ENCODE results near the gene MC1R.
"Not testable (repeated sequence)": the region's sequence is repeated elsewhere in the genome, so short reads cannot be mapped to it uniquely, and the experiment has no call there.

MC1R gene

DNA sequence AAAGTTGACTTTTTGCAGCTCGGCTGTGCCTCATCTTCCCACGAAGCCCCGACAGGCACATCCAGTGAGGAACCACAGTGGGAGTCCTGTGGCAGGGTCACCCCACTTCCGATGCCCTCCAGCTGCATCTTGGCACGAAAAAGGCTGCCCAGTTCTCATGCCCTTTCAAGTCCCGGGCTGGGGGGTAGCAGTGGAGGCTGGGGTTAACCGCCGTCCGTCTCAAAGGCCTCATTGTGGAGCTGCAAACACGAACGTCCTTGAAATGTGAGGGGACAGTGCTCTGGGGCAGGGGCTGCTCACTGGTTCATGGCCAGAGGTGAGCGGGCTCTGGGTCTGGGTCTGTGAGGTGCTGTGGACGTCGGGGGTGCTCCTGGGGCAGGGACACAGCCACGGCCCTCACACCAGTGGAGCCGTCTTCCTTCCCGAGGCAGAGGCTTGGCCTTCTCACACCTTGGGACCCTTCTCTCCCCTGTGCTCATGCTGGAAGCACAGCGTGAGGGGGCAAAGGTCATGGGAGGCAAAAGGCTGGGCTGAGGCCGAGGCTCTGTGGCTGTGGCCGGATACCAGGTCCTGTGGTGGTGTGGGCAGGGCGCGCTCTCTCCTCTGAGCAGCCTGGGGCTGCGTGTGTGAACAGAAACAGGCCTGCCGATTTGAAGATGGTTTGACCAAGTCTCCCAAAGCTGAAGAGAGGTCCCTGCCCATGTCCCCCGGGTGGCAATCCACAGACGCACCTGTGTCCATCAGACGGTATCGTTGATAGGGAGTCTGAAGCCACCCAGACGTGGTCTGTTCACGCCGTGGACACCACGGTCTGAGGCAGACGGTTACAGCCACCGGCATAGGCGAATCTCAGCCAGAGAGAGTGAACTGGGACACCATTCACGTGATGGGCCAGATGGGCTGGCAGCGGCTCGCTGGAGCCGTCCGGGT is 3.1 kb upstream of the MC1R start:
- DNase-seq, result no peak

GRCh38 chr16:89917773-89918452 is 749 bp upstream of the MC1R start:
- DNase-seq, result peak; percentile 44

DNA sequence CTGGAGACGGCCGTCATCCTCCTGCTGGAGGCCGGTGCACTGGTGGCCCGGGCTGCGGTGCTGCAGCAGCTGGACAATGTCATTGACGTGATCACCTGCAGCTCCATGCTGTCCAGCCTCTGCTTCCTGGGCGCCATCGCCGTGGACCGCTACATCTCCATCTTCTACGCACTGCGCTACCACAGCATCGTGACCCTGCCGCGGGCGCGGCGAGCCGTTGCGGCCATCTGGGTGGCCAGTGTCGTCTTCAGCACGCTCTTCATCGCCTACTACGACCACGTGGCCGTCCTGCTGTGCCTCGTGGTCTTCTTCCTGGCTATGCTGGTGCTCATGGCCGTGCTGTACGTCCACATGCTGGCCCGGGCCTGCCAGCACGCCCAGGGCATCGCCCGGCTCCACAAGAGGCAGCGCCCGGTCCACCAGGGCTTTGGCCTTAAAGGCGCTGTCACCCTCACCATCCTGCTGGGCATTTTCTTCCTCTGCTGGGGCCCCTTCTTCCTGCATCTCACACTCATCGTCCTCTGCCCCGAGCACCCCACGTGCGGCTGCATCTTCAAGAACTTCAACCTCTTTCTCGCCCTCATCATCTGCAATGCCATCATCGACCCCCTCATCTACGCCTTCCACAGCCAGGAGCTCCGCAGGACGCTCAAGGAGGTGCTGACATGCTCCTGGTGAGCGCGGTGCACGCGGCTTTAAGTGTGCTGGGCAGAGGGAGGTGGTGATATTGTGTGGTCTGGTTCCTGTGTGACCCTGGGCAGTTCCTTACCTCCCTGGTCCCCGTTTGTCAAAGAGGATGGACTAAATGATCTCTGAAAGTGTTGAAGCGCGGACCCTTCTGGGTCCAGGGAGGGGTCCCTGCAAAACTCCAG is 1.1 kb downstream of the MC1R start:
- DNase-seq, result no peak

DNA sequence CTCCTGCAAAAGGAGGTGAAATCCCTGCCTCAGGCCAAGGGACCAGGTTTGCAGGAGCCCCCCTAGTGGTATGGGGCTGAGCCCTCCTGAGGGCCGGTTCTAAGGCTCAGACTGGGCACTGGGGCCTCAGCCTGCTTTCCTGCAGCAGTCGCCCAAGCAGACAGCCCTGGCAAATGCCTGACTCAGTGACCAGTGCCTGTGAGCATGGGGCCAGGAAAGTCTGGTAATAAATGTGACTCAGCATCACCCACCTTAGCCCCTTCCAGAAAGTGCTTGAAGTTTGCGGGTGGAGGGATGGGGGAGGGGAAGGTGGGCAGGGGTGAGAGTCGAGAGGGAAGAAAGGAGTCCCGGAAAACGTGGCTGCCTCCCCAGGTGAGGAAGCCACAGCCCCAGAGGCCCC is 2.1 kb downstream of the MC1R start:
- DNase-seq, result no peak

DNA sequence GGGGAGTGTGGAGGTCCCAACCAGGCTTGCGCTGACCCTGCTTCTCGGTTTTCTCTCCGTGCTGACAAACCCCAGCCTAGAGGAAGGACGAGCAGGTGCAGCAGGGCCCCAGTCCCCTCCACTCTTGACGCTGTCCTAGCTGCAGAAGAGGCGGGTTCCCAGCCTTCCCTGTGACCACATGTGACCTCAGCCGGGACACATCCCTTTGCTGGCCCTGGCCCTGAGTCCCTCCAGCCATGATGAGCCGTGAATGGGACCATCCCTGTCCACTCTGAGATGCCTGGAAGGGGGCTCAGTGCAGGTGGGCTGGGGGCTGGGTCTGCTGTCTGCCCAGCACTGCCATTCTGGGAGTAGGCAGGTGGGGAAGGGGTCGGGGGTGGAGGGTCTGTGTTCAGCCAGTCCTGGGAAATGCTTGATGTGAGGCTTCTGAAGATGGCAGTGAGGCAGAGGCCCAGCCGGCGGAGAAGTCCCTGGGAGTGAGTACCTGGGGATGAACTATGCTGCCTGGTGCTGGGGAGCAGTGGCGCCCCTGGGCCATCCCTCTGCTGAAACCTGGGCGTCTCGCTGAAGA is 2.6 kb downstream of the MC1R start:
- DNase-seq, result no peak

DNA sequence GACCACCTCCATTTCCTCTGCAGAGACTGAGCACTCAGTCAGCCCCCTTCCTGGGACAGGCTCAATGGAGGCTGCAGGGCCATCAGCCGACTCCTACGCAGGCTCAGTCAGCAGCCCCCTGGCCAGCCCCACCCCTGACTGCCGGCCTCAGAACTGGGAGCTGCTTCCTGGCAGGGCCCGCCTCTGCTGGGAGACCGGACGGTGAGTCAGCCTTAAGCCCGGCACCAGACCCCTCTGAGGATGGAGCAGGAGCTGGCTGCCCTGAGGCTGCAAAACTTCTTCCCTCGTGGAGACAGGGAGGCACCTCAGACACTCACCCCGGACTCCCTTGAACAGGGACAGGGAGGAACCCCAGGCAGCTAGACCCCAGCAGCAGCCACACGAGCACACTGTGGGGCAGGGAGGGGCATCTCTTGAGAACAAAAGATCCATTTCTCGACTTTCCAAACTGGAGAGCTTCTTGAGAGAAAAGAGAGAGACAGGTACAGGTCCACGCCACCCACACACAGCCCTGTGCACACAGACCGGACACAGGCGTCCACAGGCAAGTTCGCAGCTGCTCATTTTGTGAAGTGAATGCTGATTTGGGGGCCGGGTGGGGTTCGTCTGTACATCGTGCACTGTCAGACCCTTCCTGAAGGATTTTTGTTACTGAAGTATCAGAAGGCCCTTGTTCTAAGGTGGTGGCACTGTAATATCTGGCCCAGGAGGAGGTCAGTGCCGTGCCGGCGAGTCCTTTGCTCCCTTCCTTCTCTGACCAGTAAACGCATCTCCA is 3.2 kb downstream of the MC1R start:
- no peak for DNase-seq

GRCh38 chr16:89922477-89922883 is 3.8 kb downstream of the MC1R start:
- no peak for DNase-seq

DNA sequence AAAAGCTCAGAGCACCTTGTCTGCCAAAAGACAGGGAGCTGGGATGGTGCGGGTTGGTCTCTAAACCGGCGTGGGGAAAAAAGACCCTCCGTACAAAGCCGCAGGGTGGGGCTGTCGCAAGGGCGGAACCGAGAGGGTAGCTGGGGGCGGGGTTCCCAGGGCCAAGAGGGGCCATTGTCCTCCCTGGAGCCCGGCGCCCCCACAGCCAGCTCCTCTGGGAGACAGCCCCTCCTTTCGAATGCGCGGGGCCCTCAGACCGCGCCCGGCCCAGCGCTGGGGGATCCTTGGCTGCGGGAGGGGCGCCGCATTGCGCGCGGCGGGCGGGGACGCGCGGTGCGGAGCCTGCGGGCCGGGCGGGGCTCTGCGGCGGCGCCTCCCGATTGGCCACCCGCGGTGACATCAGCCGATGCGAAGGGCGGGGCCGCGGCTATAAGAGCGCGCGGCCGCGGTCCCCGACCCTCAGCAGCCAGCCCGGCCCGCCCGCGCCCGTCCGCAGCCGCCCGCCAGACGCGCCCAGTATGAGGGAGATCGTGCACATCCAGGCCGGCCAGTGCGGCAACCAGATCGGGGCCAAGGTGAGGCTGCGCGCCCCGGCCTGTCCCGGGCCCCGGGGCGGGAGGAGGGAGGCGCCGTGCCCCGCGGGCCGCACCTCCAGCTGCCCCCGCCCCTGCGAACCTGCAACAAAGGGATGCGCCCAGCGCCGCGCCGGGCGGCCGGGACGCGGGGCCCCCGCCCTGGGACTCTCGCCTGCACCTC is 4.4 kb downstream of the MC1R start, which contains the start of gene TUBB3:
TSS of gene TUBB3 (plus strand) at position 459 of the 756 bp plus-strand sequence. CDS start at position 519, 60 bp downstream.
- peak; percentile 39 for DNase-seq

- DNase-seq, result no peak
Observed at GRCh38 chr16:89923640-89924296, 5.1 kb downstream of the MC1R start.

- DNase-seq, result no peak
Observed at GRCh38 chr16:89924297-89924924, 5.7 kb downstream of the MC1R start.

DNA sequence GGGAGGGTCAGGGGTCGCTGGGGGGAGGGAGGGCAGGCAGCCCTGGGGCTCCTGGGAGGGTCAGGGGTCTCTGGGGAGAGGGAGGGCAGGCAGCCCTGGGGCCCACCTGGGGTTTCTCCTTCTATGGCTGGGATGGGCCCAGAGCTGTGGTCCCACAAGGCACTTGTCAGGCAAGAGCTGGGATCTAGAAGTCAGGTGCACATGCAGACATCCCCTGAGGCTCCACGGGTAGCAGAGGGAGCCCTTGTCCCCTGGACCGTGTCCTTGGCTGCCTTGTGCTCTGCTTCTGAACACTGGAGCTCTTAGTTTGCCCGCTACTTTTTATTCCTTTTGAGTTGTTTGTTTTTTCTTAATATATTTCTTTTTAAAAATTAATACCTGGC is 6.3 kb downstream of the MC1R start:
- DNase-seq, result no peak

GRCh38 chr16:89925596-89926079 is 7.0 kb downstream of the MC1R start:
- DNase-seq, result no peak

GRCh38 chr16:89931305-89931896 is 12.7 kb downstream of the MC1R start:
- no peak for DNase-seq

DNA sequence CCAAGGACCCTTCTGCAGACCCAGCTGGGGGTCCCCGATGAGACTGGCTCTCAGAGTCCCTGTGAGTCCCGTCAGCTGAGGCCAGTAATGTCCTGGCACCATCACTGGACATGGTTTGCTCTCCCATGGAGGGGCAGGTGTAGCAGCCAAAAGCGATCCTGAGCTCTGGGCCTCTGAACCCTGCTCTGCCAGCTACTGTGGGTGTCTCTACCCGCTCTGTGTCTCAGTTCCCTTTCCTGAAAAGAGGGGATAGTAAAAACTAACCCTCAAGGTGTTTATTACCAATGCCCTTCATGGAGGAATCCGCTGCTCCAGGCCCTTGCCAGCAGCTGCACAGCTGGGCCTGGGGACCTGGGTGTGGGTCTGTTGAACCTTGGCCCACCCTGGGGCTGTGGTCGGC is 13.3 kb downstream of the MC1R start:
- DNase-seq, result no peak

DNA sequence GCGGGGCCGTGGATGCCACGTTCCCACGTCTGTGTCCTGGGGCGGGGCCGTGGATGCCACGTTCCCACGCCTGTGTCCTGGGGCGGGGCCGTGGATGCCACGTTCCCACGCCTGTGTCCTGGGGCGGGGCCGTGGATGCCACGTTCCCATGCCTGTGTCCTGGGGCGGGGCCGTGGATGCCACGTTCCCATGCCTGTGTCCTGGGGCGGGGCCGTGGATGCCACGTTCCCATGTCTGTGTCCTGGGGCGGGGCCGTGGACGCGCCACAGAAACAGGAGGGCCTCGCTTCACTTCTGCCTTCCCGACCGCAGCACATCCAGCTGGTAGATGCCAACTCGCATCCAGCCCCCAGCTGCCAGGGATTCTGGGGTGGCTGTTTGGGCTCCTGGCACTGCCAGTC is 15.4 kb downstream of the MC1R start:
- not testable (repeated sequence) for DNase-seq

DNA sequence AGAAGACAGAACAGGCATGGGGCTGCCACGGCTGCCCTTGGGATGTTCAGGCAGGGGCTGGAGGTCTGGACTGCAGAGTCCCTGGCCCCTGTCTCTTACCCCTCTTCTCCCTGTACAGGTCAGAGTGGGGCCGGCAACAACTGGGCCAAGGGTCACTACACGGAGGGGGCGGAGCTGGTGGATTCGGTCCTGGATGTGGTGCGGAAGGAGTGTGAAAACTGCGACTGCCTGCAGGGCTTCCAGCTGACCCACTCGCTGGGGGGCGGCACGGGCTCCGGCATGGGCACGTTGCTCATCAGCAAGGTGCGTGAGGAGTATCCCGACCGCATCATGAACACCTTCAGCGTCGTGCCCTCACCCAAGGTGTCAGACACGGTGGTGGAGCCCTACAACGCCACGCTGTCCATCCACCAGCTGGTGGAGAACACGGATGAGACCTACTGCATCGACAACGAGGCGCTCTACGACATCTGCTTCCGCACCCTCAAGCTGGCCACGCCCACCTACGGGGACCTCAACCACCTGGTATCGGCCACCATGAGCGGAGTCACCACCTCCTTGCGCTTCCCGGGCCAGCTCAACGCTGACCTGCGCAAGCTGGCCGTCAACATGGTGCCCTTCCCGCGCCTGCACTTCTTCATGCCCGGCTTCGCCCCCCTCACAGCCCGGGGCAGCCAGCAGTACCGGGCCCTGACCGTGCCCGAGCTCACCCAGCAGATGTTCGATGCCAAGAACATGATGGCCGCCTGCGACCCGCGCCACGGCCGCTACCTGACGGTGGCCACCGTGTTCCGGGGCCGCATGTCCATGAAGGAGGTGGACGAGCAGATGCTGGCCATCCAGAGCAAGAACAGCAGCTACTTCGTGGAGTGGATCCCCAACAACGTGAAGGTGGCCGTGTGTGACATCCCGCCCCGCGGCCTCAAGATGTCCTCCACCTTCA is 16.2 kb downstream of the MC1R start:
- no peak for DNase-seq

DNA sequence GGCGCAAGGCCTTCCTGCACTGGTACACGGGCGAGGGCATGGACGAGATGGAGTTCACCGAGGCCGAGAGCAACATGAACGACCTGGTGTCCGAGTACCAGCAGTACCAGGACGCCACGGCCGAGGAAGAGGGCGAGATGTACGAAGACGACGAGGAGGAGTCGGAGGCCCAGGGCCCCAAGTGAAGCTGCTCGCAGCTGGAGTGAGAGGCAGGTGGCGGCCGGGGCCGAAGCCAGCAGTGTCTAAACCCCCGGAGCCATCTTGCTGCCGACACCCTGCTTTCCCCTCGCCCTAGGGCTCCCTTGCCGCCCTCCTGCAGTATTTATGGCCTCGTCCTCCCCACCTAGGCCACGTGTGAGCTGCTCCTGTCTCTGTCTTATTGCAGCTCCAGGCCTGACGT is 17.0 kb downstream of the MC1R start:
- DNase-seq, result not testable (repeated sequence)

DNA sequence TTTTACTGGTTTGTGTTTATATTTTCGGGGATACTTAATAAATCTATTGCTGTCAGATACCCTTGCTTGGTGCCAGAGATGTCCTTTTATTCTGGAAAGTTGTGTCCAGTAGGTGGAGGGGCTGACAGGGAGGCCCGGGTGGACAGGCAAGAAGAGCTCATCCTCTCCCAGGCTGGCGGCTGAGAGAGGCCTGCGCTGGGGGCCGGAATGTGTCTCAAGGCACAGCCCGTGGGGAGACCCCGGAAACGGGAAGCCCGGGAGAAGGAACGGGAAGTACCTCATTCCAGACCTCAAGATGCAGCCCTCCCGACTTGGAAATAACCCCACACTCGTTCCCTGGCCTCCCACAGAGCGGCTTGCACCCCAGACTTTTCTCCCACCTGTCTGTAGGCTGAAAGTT is 17.4 kb downstream of the MC1R start:
- no peak for DNase-seq
